Measurements from ENCODE around the gene CLIP3.

Gene CLIP3

GRCh38 chr19:36040495-36040894, 7.8 kb upstream of the CLIP3 start:
- H3K4me3 Mint-ChIP-seq = no peak overlapping the region
- peaks cover 33% of the 10 kb centered on the region for H3K4me1 Mint-ChIP-seq
- peak overlapping the region; percentile 86 for H3K27ac Mint-ChIP-seq
- TF ChIP-seq CTCF (IDR thresholded peaks at IDR 0.05) = no peak
- H3K9me3 Mint-ChIP-seq = no peaks in the 10 kb centered on the region
- peaks cover 14% of the 10 kb centered on the region for H3K36me3 Mint-ChIP-seq (ENCODE audit: low read depth)
- DNase-seq = no peak
- H3K27me3 Mint-ChIP-seq (ENCODE audit: low read depth, poor library complexity) = peaks cover 3% of the 10 kb centered on the region

- Mint-ChIP-seq H3K9me3 (no peaks in the 10 kb centered on the region), H3K4me1 (peaks cover 42% of the 10 kb centered on the region), H3K27me3 (ENCODE audit: low read depth, poor library complexity) (no peaks in the 10 kb centered on the region), H3K36me3 (ENCODE audit: low read depth) (peaks cover 33% of the 10 kb centered on the region), H3K4me3 (peak overlapping the region; percentile 88), H3K27ac (peak overlapping the region; percentile 28)
- DNase-seq = no peak
- TF ChIP-seq CTCF (IDR thresholded peaks at IDR 0.05) = no peak
These were observed 1.4 kb downstream of the CLIP3 start for GRCh38 chr19:36031308-36031707.

- Mint-ChIP-seq H3K4me3 (no peak overlapping the region), H3K4me1 (peaks cover 41% of the 10 kb centered on the region), H3K27ac (no peak overlapping the region), H3K27me3 (ENCODE audit: low read depth, poor library complexity) (no peaks in the 10 kb centered on the region), H3K9me3 (no peaks in the 10 kb centered on the region), H3K36me3 (ENCODE audit: low read depth) (peaks cover 38% of the 10 kb centered on the region)
- DNase-seq = no peak
- TF ChIP-seq CTCF (IDR thresholded peaks at IDR 0.05) = no peak
These were observed 2.2 kb downstream of the CLIP3 start for GRCh38 chr19:36030264-36031148.

- Mint-ChIP-seq H3K4me1 (peaks cover 29% of the 10 kb centered on the region), H3K9me3 (no peaks in the 10 kb centered on the region), H3K36me3 (ENCODE audit: low read depth) (peaks cover 46% of the 10 kb centered on the region), H3K27ac (peak overlapping the region; percentile 88), H3K27me3 (ENCODE audit: low read depth, poor library complexity) (no peaks in the 10 kb centered on the region), H3K4me3 (no peak overlapping the region)
- no peak for TF ChIP-seq CTCF (IDR thresholded peaks at IDR 0.05)
- no peak for DNase-seq
These were observed 4.2 kb downstream of the CLIP3 start for GRCh38 chr19:36028313-36029041.

- no peak overlapping the region for H3K27ac Mint-ChIP-seq
- no peaks in the 10 kb centered on the region for H3K9me3 Mint-ChIP-seq
- H3K4me3 Mint-ChIP-seq = no peak overlapping the region
- peaks cover 52% of the 10 kb centered on the region for H3K36me3 Mint-ChIP-seq (ENCODE audit: low read depth)
- H3K27me3 Mint-ChIP-seq (ENCODE audit: low read depth, poor library complexity) = no peaks in the 10 kb centered on the region
- TF ChIP-seq CTCF (IDR thresholded peaks at IDR 0.05) = no peak
- peaks cover 26% of the 10 kb centered on the region for H3K4me1 Mint-ChIP-seq
- DNase-seq = no peak
These were observed 5.0 kb downstream of the CLIP3 start for GRCh38 chr19:36027696-36028095.

Measured in nephron progenitor cell (in vitro differentiated cells).